ENCODE results near the gene DGKQ. TPM values are rescaled to one million over a fixed set of nuclear protein-coding genes. Genes with fewer than 3 reads are reported as not detected.

DGKQ gene
- total RNA-seq, 4 donors from 2014 or later: 4.8 to 10.2 (median 8.1) TPM

DNA sequence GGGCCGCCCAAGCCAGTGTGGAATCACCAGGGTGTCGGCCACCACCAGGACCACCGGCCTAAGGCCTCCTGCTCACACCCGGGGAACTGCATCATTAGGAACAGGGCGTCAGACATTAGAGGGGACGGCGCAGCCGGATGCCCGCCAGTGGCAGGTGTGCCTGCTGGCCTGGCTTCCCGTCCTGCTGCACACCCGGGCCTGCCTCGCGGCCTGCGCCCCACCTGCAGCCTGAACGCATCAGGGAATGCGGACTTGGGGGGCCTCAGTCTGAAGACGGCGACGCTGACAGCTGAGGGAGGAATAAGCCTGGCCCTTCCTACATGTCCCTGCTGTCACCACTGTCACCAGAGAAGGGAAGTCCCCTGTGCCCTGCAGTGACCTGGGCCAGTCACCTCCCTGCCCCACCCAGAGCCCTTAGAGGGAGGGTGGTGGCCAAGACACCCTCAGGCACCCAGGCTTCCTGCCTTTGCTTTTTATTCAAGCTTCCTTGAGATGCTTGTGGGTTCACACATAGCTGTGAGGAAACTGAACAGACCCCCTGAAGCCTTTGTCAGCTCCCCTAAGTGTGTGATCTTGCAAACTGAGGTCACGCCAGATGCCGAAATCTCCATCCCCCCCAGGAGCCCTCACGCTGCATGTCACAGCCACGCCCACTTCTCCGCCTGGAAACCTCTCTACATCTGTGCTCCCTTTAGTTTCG lies 3.2 kb downstream of the DGKQ start:
- ATAC-seq (ENCODE audit: low FRiP score) (no peak), DNase-seq (ENCODE audit: low spot score) (no peak)
- TF ChIP-seq, protein P1, sequence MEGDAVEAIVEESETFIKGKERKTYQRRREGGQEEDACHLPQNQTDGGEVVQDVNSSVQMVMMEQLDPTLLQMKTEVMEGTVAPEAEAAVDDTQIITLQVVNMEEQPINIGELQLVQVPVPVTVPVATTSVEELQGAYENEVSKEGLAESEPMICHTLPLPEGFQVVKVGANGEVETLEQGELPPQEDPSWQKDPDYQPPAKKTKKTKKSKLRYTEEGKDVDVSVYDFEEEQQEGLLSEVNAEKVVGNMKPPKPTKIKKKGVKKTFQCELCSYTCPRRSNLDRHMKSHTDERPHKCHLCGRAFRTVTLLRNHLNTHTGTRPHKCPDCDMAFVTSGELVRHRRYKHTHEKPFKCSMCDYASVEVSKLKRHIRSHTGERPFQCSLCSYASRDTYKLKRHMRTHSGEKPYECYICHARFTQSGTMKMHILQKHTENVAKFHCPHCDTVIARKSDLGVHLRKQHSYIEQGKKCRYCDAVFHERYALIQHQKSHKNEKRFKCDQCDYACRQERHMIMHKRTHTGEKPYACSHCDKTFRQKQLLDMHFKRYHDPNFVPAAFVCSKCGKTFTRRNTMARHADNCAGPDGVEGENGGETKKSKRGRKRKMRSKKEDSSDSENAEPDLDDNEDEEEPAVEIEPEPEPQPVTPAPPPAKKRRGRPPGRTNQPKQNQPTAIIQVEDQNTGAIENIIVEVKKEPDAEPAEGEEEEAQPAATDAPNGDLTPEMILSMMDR (IDR thresholded peaks at IDR 0.05): no peak

DNA sequence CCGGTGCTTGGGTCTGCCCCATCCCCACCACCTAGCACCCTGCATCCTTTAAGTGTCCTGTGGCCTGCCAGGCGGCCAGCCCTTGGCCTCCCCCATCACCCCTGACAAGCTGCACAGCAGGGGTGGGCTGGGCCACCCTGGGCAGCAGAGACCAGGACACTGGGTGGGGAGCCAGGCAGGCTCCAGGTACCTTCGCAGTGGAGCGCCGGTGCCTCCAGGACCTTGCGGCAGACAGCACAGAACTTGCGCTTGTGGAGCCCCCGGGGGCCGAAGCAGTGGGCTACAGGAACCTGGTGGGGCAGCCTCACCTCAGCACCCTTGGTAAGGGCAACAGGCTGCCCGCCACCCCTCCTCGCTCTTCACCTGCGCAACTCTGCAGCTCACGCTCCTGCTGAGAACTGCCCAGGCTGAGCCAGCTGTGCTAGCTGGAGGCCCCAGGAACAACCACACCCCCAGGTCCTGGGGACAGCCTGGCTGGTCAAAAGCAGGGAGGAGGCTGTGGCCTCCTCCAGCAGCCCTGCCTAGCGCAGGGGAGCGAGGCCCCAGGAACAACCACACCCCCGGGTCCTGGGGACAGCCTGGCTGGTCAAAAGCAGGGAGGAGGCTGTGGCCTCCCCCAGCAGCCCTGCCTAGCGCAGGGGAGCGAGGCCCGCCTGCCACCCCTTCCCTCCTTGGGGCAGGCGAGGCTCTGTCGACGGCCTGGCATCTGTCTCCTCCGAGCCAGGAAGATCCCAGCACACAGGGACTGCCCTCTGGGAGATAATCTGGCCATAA lies 4.6 kb downstream of the DGKQ start:
- DNase-seq (ENCODE audit: low spot score) (no peak), ATAC-seq (ENCODE audit: low FRiP score) (no peak)

DNA sequence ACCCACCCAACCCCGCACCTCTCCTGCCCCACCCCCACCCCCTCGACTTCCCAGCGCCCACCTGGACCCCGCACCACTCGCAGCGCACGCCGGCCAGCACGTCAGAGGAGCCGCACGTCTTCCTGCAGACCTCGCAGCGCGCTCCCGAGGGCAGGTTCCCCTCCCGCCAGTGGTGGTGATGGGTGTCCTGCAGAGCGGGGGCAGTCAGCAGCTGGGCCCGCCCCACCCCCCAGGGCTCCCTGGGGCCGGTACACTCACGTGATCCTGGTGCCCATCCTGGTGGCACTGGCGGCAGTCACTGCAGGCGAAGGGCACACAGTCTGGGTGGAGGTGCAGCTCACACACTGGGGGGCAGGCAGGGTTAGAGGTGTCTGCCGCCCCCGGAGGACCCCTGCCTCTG lies 5.1 kb downstream of the DGKQ start:
- DNase-seq (ENCODE audit: low spot score) (no peak), ATAC-seq (ENCODE audit: low FRiP score) (no peak)
- TF ChIP-seq, protein P1 (IDR thresholded peaks at IDR 0.05): no peak

More for the DNA sequence above, 4.6 kb downstream of the DGKQ start:
- TF ChIP-seq, protein P1 (IDR thresholded peaks at IDR 0.05): no peak

DNA sequence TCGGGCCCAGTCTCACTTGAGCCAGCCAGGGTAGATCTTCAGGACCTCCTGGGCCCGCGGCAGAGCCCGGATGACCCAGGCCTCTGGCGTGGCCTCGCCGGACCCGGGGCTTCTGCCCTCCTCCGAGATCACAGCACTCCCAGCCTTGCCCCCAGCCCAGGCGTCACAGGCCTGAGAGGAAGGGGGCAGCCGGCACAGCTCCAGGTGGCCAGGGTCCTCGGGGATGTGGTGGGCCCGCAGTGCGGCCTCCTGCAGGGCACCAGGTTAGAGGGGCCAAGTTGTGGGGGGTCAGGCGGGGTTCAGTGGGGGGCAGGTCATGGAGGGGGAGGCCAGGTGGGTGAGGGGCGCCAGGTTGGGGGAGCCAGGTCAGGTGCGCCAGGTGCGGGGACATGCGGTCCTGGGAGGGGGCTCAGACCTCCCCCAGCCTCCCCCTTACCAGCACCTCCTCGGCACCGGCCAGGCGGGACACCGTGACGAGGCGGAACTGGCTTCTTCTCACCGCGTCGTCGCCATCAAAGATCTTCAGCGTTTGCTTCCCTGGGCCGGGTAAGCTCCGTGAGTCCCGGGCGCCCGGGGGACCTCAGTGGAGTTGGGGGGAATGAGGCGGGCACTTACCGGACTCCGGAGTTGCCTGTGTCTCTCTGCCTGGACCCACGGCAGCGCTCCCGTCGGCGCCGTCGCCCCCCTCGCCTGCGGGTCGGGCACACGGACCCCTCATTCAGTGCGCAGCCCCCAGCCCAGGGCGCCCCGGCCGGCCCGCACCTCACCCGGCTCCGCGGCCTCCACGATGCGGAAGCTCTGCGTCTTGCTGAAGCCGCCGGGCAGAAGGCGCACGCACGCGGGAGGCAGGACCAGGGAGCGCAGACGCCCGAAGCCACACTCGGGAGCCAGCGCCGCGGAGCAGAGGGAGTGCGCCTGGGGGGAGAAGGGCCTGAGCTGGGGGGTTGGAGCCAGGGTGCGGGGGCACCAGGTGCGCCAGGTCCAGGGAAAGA lies 6.0 kb downstream of the DGKQ start:
- ATAC-seq (ENCODE audit: low FRiP score) (no peak), DNase-seq (ENCODE audit: low spot score) (no peak)
- TF ChIP-seq, protein P1 (IDR thresholded peaks at IDR 0.05): no peak

DNA sequence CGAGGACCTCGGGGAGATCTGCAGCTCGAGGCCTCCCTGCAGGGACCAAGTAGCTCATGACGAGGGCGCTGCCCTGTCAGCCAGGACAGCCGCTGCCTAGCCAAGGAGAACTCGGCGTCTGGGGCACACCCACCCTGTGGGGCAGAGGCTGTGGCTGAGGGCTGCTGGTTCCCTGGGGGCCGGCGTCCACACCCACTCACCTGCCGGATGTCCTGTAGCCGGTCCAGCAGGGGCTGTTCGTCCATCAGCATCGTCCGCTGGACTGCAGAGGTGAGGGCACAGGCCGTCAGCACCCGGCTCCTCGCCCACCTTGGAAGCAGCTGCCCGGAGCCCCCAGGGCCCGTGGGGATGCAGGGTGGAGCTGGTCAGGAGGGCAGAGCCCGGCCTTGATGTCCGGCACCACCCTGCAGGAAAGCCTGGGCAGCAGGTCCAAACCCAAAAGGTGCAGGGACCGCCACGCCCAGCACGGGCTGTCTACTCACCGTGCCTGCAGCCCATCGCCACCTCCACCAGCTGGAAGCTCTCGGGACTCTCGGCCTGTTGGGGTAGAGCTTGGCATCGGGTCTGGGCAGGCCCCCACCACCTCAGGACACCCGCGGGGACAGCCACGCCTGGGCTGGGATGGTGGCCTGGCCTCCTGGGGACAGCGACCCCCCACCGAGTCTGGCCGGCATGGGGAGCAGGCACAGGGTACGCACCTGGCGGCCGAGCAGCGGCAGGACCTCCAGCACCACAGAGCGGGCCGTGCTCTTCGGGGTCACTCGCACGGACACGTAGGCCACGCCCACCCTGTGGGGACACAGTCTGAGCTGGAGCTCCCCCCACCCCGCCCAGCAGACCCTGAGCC lies 6.9 kb downstream of the DGKQ start:
- DNase-seq (ENCODE audit: low spot score) (no peak), ATAC-seq (ENCODE audit: low FRiP score) (no peak)
- TF ChIP-seq, protein P1 (IDR thresholded peaks at IDR 0.05): no peak

DNA sequence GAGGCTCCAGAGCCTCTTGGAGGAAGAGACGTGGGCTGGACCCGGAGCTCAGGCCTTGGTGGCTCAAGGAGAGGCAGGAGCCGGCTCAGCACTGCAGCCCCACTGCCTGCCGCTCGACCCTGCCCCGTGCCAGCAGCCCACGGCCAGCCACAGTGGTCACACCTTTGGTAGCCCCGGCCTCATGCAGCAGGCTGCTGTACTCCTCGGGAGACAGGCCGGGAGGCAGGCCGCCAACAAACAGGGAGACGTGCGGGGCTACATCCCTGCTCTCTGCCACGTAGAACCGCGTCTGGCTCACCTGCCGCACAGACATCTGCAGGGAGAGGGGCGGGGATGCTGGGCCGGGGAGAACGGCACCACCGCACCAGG lies 7.6 kb downstream of the DGKQ start:
- ATAC-seq (ENCODE audit: low FRiP score): no peak
- TF ChIP-seq, protein P1 (IDR thresholded peaks at IDR 0.05): no peak

More for the DNA sequence above, 7.6 kb downstream of the DGKQ start:
- DNase-seq (ENCODE audit: low spot score): no peak

Data from omental fat pad (tissue), 4 donors.